Tibial artery (tissue), 4 donors: Measurements from ENCODE around the gene FLNB.

ENCODE experiments used
- DNase-seq, 2 donors: peaks; one replicate each; pipeline ENCODE4 v3.0.0-alpha.2; 2019
- H3K27ac ChIP-seq, 2 donors: fragments of 200-600 bp; sonication (generic) in 1 of 2; 1 replicate in 1 of 2; 2 replicates in 1 of 2; pipeline ENCODE4 v1.5.1; 2018 to 2019; ENCODE audit warnings: mild to moderate bottlenecking in 1 of 2
- H3K27me3 ChIP-seq, 2 donors: fragments of 200-600 bp; sonication (generic) in 1 of 2; one replicate each; pipeline versions ENCODE4 v1.5.1 to v1.6.0; 2016 to 2019
- H3K36me3 ChIP-seq, 3 donors: fragments of 200-600 bp; sonication (generic) in 2 of 3; one replicate each; pipeline ENCODE4 v1.5.1; 2016 to 2019; ENCODE audit warnings: mild to moderate bottlenecking in 2 of 3
- H3K4me1 ChIP-seq, 4 donors: fragments of 200-600 bp; sonication (generic) in 2 of 4; 1 replicate in 3 of 4; 2 replicates in 1 of 4; pipeline ENCODE4 v1.5.1; 2016 to 2019
- H3K4me3 ChIP-seq, 2 donors: fragments of 200-600 bp; sonication (generic) in 1 of 2; 1 replicate in 1 of 2; 2 replicates in 1 of 2; pipeline ENCODE4 v1.5.1; 2018 to 2019; ENCODE audit warnings: mild to moderate bottlenecking in 2 of 2
- H3K9me3 ChIP-seq, 3 donors: fragments of 200-600 bp; sonication (generic) in 1 of 3; one replicate each; pipeline ENCODE4 v1.5.1; 2016 to 2019
- intact Hi-C: fragments of 100-400 bp; cut with DNase I; formaldehyde crosslinking; loops from one replicate; pipeline ENCODE4 v1.15.0; 2023; ENCODE audit warnings: low total_unique reads
- TF ChIP-seq, protein P1 (sequence below), 2 experiments: fragments of 200-600 bp in 1 of 2; fragments of 450-650 bp in 1 of 2; IDR thresholded peaks; one replicate each; pipeline ENCODE4 v1.5.1; 2017 to 2019; ENCODE audit warnings: antibody characterized with exemption in 2 of 2, mild to moderate bottlenecking in 1 of 2, moderate library complexity in 1 of 2

The FLNB gene

DNA sequence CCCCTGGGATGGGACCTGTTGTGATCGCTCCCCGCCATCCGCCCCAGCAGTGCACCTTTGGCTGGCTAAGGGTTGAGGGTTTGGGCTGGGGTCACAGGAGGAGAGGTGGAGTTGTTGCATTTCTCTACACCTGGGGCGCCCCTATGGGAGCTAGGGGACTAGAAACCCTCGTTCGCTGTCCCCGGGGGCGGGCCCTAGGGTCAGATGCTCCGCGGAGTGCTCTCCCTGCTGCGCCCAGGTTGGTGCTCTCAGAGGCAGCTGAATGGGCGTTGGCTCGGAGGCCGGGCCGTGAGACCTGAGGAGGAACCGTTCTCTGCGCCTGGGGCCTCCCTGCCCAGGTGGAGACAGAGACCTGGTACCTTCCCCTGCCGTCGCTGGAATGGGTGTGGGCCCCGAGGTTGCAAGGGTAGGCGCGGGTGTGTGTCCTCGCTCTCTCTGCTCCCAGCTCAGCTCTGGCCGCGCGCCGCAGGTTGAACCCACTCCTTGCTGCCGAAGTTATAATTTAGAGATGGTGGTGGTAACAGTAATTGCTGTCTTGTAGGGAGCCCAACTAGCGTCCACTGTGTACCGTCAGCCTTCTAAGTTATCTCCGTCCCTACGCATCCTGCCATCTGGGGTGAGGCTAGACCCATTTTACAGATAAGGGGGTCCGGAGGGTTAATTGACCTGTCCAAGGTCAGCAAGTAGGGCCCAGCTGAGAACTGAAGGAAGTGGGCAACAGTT, 965 bp downstream of the FLNB start:
- no peaks in the 10 kb centered on the region for H3K36me3 ChIP-seq
- no peaks in the 10 kb centered on the region for H3K9me3 ChIP-seq
- TF ChIP-seq, protein P1, sequence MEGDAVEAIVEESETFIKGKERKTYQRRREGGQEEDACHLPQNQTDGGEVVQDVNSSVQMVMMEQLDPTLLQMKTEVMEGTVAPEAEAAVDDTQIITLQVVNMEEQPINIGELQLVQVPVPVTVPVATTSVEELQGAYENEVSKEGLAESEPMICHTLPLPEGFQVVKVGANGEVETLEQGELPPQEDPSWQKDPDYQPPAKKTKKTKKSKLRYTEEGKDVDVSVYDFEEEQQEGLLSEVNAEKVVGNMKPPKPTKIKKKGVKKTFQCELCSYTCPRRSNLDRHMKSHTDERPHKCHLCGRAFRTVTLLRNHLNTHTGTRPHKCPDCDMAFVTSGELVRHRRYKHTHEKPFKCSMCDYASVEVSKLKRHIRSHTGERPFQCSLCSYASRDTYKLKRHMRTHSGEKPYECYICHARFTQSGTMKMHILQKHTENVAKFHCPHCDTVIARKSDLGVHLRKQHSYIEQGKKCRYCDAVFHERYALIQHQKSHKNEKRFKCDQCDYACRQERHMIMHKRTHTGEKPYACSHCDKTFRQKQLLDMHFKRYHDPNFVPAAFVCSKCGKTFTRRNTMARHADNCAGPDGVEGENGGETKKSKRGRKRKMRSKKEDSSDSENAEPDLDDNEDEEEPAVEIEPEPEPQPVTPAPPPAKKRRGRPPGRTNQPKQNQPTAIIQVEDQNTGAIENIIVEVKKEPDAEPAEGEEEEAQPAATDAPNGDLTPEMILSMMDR (IDR thresholded peaks at IDR 0.05), result no peak
- H3K27me3 ChIP-seq, result no peaks in the 10 kb centered on the region
- H3K4me3 ChIP-seq, result peak overlapping the region; percentile 87
- intact Hi-C loops, result loop anchor here (5.0 kb wide), 1 partner anchor 142 kb away; no protein-coding TSS in a partner anchor
- peaks cover 4 to 51% (median 36%) of the 10 kb centered on the region in 4 donors for H3K4me1 ChIP-seq
- DNase-seq, result peak in 1 of 2 donors; percentile 76
- H3K27ac ChIP-seq, result peak overlapping the region; percentile 74 to 78

DNA sequence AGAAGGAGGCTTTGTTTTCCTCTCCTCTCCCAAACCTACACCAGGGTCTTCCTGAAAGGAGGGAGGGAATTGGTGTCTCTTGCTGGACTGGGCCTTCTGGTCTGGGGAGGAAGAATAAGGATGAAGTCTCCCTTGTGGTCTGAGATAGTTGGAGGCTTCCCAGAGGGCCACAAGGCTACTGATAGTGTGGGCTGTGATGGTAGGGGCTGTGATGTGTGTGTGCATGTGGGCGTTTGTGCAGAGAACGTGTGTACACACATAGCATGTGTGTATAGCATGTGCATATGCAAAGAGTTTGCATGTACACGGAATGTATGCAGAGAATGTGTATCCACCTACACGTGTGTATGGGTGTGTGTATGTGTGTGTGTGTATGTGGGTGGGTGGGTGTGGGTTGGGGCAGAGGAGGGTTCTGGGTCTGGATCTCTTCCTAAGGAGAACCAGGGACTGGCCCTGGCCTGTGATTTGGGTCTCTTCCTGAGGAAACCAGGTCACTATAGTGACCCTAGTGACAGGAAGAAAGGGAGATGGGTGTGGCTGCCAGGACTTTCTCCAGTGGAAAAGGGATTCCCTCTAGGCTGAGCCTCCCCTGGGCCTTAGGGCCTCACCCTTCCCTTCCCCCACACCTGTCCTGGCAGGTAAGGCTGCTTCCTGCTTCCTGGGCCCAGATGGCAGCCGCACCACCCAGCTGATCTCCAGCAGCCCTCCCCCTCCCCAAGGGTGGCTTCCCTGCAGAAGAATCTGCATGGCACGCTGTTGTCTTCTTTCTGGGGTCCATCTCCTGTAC, 1.7 kb downstream of the FLNB start:
- DNase-seq, result no peak
- Histone ChIP-seq H3K4me1 (peaks cover 4 to 59% (median 42%) of the 10 kb centered on the region in 4 donors), H3K27me3 (no peaks in the 10 kb centered on the region), H3K4me3 (peak overlapping the region; percentile 87), H3K9me3 (no peaks in the 10 kb centered on the region), H3K36me3 (no peaks in the 10 kb centered on the region), H3K27ac (peak overlapping the region; percentile 74 to 78)
- TF ChIP-seq, protein P1 (IDR thresholded peaks at IDR 0.05), result no peak
- intact Hi-C loops, result loop anchor here (5.0 kb wide), 1 partner anchor 143 kb away; no protein-coding TSS in a partner anchor

DNA sequence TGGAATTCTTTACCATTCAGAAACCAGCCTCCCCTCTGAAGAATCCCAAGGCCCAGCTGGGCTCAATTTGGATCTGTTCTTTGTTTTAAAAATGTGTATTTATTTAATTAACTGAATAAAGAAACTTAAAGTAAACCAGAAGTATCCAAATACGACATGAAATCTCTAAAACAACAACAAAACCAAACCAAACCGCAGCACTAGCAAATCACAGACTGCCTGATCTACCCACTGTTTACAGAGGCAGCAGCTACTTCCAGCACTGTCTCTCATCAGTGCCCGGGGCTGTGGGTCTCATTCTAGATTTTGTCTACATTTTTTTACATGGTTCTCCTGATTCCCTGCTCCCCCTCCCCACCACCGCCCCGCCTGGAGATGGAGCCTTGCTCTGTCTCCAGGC, 2.3 kb downstream of the FLNB start:
- Histone ChIP-seq H3K9me3 (no peaks in the 10 kb centered on the region), H3K4me1 (peaks cover 4 to 65% (median 48%) of the 10 kb centered on the region in 4 donors), H3K36me3 (no peaks in the 10 kb centered on the region), H3K27me3 (no peaks in the 10 kb centered on the region), H3K4me3 (peak overlapping the region; percentile 87), H3K27ac (peak overlapping the region; percentile 74 to 78)
- TF ChIP-seq, protein P1 (IDR thresholded peaks at IDR 0.05), result no peak
- no peak for DNase-seq
- intact Hi-C loops, result no loop called here

DNA sequence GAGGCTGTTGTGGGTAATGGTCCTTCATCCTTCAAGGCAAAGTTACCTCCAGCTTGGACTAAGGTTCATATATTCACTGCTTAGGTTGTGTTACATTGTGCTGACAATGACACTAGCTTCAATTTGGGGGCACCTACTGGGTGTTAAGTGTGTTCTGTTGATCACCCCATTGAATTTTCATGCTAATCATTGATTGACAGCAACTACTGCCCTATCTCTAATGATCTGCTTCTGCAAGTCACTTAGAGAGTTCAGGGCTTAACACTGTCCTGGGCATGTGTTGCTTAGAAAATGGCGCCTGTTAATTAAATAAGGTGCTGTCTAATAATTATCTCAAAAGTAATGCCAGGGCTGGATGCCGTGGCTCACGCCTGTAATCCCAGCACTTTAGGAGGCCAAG, 3.4 kb downstream of the FLNB start:
- H3K36me3 ChIP-seq, result no peaks in the 10 kb centered on the region
- no peak for DNase-seq
- H3K9me3 ChIP-seq, result no peaks in the 10 kb centered on the region
- peak overlapping the region; percentile 87 for H3K4me3 ChIP-seq
- H3K4me1 ChIP-seq, result peaks cover 4 to 71% (median 48%) of the 10 kb centered on the region in 4 donors
- intact Hi-C loops, result no loop called here
- H3K27ac ChIP-seq, result peak overlapping the region; percentile 74 to 78
- TF ChIP-seq, protein P1 (IDR thresholded peaks at IDR 0.05), result no peak
- H3K27me3 ChIP-seq, result no peaks in the 10 kb centered on the region

DNA sequence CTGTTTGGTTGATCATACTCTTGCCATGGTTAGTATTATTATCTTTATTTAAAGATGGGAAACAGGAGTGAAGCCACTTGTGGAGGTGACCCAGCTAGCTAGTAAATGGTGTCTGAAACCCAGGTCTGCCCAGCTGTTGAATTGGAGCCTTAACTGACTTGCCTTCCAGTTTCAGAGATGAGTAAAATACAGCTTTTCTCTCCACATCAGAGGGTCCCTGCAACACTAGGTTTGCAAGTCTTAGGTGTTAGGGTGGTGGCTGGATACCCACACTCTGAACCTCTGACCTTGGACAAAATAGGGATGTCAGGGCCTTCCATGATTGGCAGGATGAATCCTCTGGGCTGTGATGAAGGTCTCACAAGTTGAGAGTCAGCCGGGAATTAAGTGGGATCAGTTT, 4.1 kb downstream of the FLNB start:
- no peaks in the 10 kb centered on the region for H3K27me3 ChIP-seq
- no peaks in the 10 kb centered on the region for H3K36me3 ChIP-seq
- no peaks in the 10 kb centered on the region for H3K9me3 ChIP-seq
- no peak overlapping the region for H3K4me3 ChIP-seq
- TF ChIP-seq, protein P1 (IDR thresholded peaks at IDR 0.05), result no peak
- H3K4me1 ChIP-seq, result peaks cover 4 to 78% (median 51%) of the 10 kb centered on the region in 4 donors
- no peak for DNase-seq
- intact Hi-C loops, result no loop called here
- peak overlapping the region; percentile 74 to 78 for H3K27ac ChIP-seq
